Kidney epithelial cell (primary cell): ENCODE data around the gene PLCG2. TPM values are rescaled to one million over a fixed set of nuclear protein-coding genes. Genes with fewer than 3 reads are reported as not detected.

ENCODE experiments used
- DNase-seq: peaks from one replicate; pipeline ENCODE4 v3.0.0-alpha.2; 2010; ENCODE audit warnings: low read depth
- H3K27me3 ChIP-seq: 2 replicates; pipeline ENCODE4 v1.6.0; 2011; ENCODE audit warnings: low read length; ENCODE audit not compliant: control insufficient read depth, insufficient read depth
- H3K36me3 ChIP-seq: 2 replicates; pipeline ENCODE4 v1.5.1; 2011; ENCODE audit warnings: low read length; ENCODE audit not compliant: control insufficient read depth, insufficient read depth
- H3K4me3 ChIP-seq: 2 replicates; pipeline ENCODE4 v1.5.1; 2011; ENCODE audit warnings: low read depth, mild to moderate bottlenecking, control low read depth, low read length
- total RNA-seq: library from RNA; depleted of rRNA; stranded (reverse); fragments of >200 nt; gene quantifications from 2 replicates; pipeline ENCODE4 v1.2.3, GENCODE V29; 2015
- TF ChIP-seq, protein P1 (sequence below): IDR thresholded peaks from 2 replicates; pipeline ENCODE4 v1.5.1; 2011; ENCODE audit warnings: mild to moderate bottlenecking, moderate library complexity, low read length, control low read depth, inconsistent platforms; ENCODE audit not compliant: insufficient read depth, poor library complexity, severe bottlenecking

PLCG2 gene
- total RNA-seq, 1 donor from 2014 or later = 17.3 TPM

DNA sequence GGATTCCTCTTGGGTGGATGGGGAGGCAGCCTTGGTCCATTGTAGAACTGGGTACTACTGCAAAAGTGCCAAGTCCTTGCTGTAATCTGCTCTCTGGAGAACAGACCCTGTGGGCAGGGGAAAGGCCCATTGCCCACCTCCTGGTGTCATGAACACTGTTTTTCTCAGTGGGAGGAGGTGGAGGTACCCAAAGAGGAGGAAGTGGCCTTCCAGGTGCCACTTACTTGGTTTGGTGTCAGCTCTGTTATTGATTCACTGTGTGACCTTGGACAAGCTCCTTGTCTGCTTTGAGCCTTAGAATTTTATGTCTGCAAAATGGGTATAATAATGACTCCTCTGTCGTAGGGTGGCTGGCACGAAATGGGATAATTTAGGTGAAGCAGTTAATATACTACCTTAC is 55.8 kb downstream of the PLCG2 start:
- TF ChIP-seq, protein P1, sequence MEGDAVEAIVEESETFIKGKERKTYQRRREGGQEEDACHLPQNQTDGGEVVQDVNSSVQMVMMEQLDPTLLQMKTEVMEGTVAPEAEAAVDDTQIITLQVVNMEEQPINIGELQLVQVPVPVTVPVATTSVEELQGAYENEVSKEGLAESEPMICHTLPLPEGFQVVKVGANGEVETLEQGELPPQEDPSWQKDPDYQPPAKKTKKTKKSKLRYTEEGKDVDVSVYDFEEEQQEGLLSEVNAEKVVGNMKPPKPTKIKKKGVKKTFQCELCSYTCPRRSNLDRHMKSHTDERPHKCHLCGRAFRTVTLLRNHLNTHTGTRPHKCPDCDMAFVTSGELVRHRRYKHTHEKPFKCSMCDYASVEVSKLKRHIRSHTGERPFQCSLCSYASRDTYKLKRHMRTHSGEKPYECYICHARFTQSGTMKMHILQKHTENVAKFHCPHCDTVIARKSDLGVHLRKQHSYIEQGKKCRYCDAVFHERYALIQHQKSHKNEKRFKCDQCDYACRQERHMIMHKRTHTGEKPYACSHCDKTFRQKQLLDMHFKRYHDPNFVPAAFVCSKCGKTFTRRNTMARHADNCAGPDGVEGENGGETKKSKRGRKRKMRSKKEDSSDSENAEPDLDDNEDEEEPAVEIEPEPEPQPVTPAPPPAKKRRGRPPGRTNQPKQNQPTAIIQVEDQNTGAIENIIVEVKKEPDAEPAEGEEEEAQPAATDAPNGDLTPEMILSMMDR = no peak

DNA sequence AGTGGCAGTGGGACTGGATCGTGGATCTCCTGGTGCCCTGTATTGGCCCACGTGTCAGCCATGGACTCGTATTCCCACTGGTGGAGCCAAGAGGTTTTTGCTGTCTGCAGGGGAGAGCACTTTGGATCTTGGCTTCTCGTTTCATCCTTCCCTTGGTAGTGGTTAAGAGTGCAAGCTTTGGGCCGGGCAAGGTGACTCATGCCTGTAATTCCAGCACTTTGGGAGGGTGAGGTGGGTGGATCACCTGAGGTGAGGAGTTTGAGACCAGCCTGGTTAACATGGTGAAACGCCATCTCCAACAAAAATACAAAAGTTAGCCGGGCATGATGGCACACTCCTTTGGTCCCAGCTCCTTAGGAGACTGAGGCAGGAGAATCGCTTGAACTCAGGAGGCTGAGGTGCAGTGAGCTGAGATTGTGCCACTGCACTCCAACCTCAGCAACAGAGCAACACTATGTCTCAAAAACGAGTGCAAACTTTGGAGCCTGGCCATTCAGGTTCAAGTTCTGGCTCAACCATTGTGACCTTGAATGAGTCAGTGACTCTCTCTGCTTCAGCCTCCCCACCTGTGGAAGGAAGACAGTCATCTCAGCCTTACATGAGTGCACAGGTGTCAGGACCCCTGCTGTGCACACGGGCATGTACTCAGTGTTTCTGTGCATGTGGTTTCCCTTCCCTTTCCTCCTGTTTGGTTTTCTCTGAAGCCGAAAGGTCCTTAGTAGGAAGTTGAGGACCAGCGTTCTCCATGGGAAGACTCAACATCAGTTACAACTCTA is 57.4 kb downstream of the PLCG2 start:
- no peak for DNase-seq
- H3K4me3 ChIP-seq = no peak overlapping the region
- no peaks in the 10 kb centered on the region for H3K36me3 ChIP-seq
- no peaks in the 10 kb centered on the region for H3K27me3 ChIP-seq
- TF ChIP-seq, protein P1 = no peak

More for the DNA sequence above, 55.8 kb downstream of the PLCG2 start:
- DNase-seq = no peak
- H3K36me3 ChIP-seq = no peaks in the 10 kb centered on the region
- H3K27me3 ChIP-seq = no peaks in the 10 kb centered on the region
- H3K4me3 ChIP-seq = no peak overlapping the region

DNA sequence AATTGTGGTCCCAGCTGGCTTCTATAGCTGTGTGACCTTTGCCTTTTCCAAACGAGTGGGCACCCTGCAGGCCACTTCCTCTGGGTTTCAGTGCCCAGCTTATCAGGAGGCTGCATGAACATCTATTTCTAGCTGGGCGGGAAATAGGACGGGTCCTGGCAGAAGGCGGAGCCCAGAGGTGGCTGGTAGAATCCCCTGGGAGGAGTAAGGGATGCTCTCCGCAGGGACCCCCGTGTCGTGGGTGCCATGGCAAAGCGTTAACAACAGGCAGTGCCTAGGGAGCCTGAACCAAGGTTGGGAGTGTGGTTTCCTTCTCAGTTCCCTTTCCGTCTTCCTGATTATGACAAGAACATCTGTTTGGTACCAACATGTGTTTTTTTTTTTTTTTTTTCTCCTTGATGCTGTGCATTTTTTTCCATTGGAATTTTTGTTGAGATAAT is 58.2 kb downstream of the PLCG2 start:
- Histone ChIP-seq H3K4me3 (no peak overlapping the region), H3K27me3 (no peaks in the 10 kb centered on the region), H3K36me3 (no peaks in the 10 kb centered on the region)
- no peak for DNase-seq
- TF ChIP-seq, protein P1 = no peak

DNA sequence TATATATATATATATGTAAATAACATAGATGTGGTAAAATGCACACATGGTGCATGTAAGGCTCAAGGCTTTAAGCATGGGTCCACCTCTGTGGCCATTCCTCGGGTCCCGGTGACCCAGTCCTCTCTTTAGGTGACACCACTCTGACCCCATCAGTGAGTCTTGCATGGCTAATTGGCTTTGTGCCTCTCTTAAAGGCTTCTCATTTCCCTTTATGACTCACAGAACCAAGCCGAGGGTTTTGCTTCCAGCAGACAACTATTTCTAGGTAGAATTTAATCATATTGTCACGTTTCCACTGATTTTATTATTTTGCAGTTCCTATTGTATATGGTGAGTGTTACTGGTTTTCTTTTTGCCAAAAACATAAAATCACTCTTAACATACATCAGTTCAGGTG is 59.7 kb downstream of the PLCG2 start:
- Histone ChIP-seq H3K4me3 (no peak overlapping the region), H3K36me3 (no peaks in the 10 kb centered on the region), H3K27me3 (no peaks in the 10 kb centered on the region)
- DNase-seq = no peak
- TF ChIP-seq, protein P1 = no peak

DNA sequence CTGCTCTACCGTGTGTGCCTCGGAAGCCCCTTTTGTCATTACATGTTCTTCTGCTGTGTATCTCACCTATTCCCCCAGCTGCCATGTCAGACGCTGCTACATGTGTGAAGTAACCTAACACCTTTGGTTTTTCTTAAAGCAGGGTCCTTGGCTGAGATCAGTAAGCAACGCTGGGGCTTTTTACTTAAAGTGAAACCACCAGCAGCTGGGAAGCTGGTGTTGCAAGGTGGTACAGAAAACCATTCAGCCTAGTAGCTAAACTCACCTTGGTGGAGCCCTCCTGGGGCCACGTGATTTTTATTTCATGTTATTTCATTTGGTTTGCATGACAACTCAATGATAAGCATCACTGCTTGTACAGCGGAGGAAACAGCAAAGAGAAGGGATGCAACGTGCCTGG is 62.6 kb downstream of the PLCG2 start:
- TF ChIP-seq, protein P1 = no peak
- Histone ChIP-seq H3K36me3 (no peaks in the 10 kb centered on the region), H3K27me3 (no peaks in the 10 kb centered on the region), H3K4me3 (no peak overlapping the region)
- DNase-seq = no peak
